ENCODE results near the gene PCDHGA8.
"Not testable (repeated sequence)": the region's sequence is repeated elsewhere in the genome, so short reads cannot be mapped to it uniquely, and the experiment has no call there.

PCDHGA8 gene

DNA sequence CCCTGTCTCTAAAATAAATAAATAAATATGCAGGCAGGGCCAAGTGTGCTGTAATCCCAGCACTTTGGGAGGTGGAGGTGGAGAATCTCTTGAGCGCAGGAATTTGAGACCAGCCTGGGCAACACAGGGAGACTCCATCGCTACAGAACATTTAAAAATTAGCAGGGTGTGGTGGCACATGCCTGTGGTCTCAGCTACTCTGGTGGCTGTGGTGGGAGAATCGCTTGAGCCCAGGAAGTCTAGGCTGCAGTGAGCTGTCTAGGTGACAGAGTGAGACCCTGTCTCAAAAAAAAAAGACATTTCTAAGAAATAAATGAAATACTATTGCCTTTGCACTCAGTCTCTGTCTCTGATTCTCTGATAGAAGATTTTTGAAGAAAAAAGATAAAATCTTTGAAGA, 19.1 kb downstream of the PCDHGA8 start:
- H3K27ac ChIP-seq (replicated peaks) = no peak overlapping the region
- H3K27me3 ChIP-seq (ENCODE audit: insufficient read depth, poor library complexity, severe bottlenecking) = peaks cover 3% of the 10 kb centered on the region
- DNase-seq (ENCODE audit: low read depth in 1 of 2, low spot score in 1 of 2) = no peak
- no peak overlapping the region for H3K4me3 ChIP-seq (replicated peaks; ENCODE audit: insufficient read depth, low read length)
- TF ChIP-seq, protein P1, sequence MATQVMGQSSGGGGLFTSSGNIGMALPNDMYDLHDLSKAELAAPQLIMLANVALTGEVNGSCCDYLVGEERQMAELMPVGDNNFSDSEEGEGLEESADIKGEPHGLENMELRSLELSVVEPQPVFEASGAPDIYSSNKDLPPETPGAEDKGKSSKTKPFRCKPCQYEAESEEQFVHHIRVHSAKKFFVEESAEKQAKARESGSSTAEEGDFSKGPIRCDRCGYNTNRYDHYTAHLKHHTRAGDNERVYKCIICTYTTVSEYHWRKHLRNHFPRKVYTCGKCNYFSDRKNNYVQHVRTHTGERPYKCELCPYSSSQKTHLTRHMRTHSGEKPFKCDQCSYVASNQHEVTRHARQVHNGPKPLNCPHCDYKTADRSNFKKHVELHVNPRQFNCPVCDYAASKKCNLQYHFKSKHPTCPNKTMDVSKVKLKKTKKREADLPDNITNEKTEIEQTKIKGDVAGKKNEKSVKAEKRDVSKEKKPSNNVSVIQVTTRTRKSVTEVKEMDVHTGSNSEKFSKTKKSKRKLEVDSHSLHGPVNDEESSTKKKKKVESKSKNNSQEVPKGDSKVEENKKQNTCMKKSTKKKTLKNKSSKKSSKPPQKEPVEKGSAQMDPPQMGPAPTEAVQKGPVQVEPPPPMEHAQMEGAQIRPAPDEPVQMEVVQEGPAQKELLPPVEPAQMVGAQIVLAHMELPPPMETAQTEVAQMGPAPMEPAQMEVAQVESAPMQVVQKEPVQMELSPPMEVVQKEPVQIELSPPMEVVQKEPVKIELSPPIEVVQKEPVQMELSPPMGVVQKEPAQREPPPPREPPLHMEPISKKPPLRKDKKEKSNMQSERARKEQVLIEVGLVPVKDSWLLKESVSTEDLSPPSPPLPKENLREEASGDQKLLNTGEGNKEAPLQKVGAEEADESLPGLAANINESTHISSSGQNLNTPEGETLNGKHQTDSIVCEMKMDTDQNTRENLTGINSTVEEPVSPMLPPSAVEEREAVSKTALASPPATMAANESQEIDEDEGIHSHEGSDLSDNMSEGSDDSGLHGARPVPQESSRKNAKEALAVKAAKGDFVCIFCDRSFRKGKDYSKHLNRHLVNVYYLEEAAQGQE (IDR thresholded peaks at IDR 0.05; ENCODE audit: insufficient replicate concordance, low read depth) = no peak
- TF ChIP-seq SPI1 (IDR thresholded peaks at IDR 0.05; ENCODE audit: borderline replicate concordance, low read depth) (no peak), POLR2AphosphoS5 (IDR thresholded peaks at IDR 0.05; ENCODE audit: low read depth) (no peak), GABPA (IDR thresholded peaks at IDR 0.05; ENCODE audit: low read depth) (no peak)
- TF ChIP-seq, protein P2, sequence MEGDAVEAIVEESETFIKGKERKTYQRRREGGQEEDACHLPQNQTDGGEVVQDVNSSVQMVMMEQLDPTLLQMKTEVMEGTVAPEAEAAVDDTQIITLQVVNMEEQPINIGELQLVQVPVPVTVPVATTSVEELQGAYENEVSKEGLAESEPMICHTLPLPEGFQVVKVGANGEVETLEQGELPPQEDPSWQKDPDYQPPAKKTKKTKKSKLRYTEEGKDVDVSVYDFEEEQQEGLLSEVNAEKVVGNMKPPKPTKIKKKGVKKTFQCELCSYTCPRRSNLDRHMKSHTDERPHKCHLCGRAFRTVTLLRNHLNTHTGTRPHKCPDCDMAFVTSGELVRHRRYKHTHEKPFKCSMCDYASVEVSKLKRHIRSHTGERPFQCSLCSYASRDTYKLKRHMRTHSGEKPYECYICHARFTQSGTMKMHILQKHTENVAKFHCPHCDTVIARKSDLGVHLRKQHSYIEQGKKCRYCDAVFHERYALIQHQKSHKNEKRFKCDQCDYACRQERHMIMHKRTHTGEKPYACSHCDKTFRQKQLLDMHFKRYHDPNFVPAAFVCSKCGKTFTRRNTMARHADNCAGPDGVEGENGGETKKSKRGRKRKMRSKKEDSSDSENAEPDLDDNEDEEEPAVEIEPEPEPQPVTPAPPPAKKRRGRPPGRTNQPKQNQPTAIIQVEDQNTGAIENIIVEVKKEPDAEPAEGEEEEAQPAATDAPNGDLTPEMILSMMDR (IDR thresholded peaks at IDR 0.05; ENCODE audit: insufficient read depth, low read length) = no peak

DNA sequence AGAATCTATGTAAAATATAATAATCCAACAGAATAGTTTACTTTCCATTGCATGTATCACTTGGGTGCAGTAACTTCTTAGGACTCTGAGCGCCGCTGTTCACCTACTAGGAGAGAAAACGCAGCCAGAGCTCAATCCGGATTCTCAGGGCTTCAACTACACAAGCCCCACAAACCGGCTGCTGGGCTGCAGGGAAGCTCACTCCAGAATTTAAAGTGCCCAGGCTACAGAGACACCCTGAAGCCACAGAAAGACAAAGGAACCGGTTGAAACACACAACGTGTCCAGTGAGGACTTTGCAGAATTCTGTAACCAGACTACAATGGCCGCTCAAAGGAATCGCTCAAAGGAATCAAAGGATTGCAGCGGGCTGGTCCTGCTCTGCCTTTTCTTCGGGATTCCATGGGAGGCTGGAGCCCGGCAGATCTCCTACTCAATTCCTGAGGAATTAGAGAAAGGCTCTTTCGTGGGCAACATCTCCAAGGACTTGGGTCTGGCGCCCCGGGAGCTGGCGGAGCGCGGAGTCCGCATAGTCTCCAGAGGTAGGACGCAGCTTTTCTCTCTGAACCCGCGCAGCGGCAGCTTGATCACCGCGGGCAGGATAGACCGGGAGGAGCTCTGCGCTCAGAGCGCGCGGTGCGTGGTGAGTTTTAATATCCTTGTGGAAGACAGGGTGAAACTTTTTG, 20.6 kb downstream of the PCDHGA8 start, which contains the start of gene PCDHGA10:
PCDHGA10 (plus strand) TSS at position 134 of the 686 bp plus-strand sequence; CDS start at position 323, 189 bp downstream.
- Histone ChIP-seq H3K4me3 (replicated peaks; ENCODE audit: insufficient read depth, low read length) (peak within 1 kb of the TSS; percentile 68), H3K27me3 (ENCODE audit: insufficient read depth, poor library complexity, severe bottlenecking) (peaks cover 3% of the 10 kb centered on the region), H3K27ac (replicated peaks) (no peak within 1 kb of the TSS)
- peak; percentile 48 to 79 for DNase-seq (ENCODE audit: low read depth in 1 of 2, low spot score in 1 of 2)
- TF ChIP-seq GABPA (IDR thresholded peaks at IDR 0.05; ENCODE audit: low read depth) (no peak), SPI1 (IDR thresholded peaks at IDR 0.05; ENCODE audit: borderline replicate concordance, low read depth) (no peak), POLR2AphosphoS5 (IDR thresholded peaks at IDR 0.05; ENCODE audit: low read depth) (no peak)
- TF ChIP-seq, protein P1 (IDR thresholded peaks at IDR 0.05; ENCODE audit: insufficient replicate concordance, low read depth) = no peak
- TF ChIP-seq, protein P2 (IDR thresholded peaks at IDR 0.05; ENCODE audit: insufficient read depth, low read length) = peak; percentile 51

DNA sequence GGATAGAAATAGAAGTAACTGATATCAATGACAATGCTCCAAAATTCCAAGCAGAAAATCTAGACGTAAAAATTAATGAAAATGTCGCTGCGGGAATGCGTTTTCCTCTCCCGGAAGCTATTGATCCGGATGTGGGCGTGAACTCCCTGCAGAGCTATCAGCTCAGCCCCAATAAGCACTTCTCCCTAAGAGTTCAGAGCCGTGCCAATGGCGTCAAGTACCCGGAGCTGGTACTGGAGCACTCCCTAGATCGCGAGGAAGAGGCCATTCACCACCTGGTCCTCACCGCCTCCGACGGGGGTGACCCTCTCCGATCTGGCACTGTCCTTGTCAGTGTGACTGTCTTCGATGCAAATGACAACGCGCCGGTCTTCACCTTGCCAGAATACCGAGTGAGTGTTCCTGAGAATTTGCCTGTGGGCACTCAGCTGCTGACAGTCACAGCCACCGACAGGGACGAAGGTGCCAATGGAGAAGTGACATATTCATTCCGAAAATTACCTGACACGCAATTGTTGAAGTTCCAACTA, 21.2 kb downstream of the PCDHGA8 start:
- H3K27me3 ChIP-seq (ENCODE audit: insufficient read depth, poor library complexity, severe bottlenecking) = peaks cover 5% of the 10 kb centered on the region
- peak overlapping the region; percentile 68 for H3K4me3 ChIP-seq (replicated peaks; ENCODE audit: insufficient read depth, low read length)
- TF ChIP-seq GABPA (IDR thresholded peaks at IDR 0.05; ENCODE audit: low read depth) = no peak
- no peak overlapping the region for H3K27ac ChIP-seq (replicated peaks)
- peak in 1 of 2 experiments; percentile 21 for DNase-seq (ENCODE audit: low read depth in 1 of 2, low spot score in 1 of 2)

DNA sequence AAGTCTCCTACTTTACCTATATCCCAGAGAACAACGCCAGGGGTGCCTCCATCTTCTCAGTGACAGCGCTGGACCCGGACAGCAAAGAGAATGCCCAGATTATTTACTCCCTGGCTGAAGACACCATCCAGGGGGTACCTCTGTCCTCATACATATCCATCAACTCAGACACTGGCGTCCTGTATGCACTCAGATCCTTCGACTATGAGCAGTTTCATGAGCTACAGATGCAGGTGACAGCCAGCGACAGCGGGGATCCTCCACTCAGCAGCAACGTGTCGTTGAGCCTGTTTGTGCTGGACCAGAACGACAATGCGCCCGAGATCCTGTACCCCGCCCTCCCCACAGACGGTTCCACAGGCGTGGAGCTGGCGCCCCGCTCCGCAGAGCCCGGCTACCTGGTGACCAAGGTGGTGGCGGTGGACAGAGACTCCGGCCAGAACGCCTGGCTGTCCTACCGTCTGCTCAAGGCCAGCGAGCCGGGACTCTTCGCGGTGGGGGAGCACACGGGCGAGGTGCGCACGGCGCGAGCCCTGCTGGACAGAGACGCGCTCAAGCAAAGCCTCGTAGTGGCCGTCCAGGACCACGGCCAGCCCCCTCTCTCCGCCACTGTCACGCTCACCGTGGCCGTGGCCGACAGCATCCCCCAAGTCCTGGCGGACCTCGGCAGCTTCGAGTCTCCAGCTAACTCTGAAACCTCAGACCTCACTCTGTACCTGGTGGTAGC, 22.3 kb downstream of the PCDHGA8 start:
- not testable (repeated sequence) for DNase-seq (ENCODE audit: low read depth in 1 of 2, low spot score in 1 of 2); H3K4me3 ChIP-seq (replicated peaks; ENCODE audit: insufficient read depth, low read length); H3K27ac ChIP-seq (replicated peaks); H3K27me3 ChIP-seq (ENCODE audit: insufficient read depth, poor library complexity, severe bottlenecking)

DNA sequence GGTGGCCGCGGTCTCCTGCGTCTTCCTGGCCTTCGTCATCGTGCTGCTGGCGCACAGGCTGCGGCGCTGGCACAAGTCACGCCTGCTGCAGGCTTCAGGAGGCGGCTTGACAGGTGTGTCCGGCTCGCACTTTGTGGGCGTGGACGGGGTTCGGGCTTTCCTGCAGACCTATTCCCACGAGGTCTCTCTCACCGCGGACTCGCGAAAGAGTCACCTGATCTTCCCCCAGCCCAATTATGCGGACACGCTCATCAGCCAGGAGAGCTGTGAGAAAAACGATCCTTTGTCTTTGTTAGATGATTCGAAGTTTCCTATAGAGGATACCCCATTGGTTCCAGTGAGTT, 22.8 kb downstream of the PCDHGA8 start:
- not testable (repeated sequence) for H3K27ac ChIP-seq (replicated peaks); DNase-seq (ENCODE audit: low read depth in 1 of 2, low spot score in 1 of 2); H3K4me3 ChIP-seq (replicated peaks; ENCODE audit: insufficient read depth, low read length); H3K27me3 ChIP-seq (ENCODE audit: insufficient read depth, poor library complexity, severe bottlenecking)

Measured in HL-60 (cell line).